NCI-H526 treated with DMSO at 0.1 percent for 48 hours (cell line): ENCODE data around the gene PDSS1.
"Not testable (repeated sequence)": the region's sequence is repeated elsewhere in the genome, so short reads cannot be mapped to it uniquely, and the experiment has no call there.

Experiments used
- DNase-seq: peaks from one replicate; lab custom pipeline; 2025; lab: John Stamatoyannopoulos, UW

Gene PDSS1

GRCh38 chr10:26739071-26739631, 41.6 kb downstream of the PDSS1 start:
- DNase-seq = no peak

- no peak for DNase-seq
These were observed 43.9 kb downstream of the PDSS1 start for GRCh38 chr10:26741368-26741767.

GRCh38 chr10:26743091-26743490, 45.6 kb downstream of the PDSS1 start:
- no peak for DNase-seq

GRCh38 chr10:26743841-26744240, 46.3 kb downstream of the PDSS1 start:
- no peak for DNase-seq

GRCh38 chr10:26746061-26746460, 48.6 kb downstream of the PDSS1 start:
- no peak for DNase-seq

- no peak for DNase-seq
These were observed 58.0 kb downstream of the PDSS1 start for GRCh38 chr10:26755443-26755903.

- no peak for DNase-seq
These were observed 61.5 kb downstream of the PDSS1 start for GRCh38 chr10:26759008-26759407.

GRCh38 chr10:26765549-26765948, 68.0 kb downstream of the PDSS1 start:
- no peak for DNase-seq

GRCh38 chr10:26770069-26770468, 72.6 kb downstream of the PDSS1 start:
- no peak for DNase-seq

GRCh38 chr10:26773633-26774032, 76.1 kb downstream of the PDSS1 start:
- no peak for DNase-seq

GRCh38 chr10:26776258-26776657, 78.8 kb downstream of the PDSS1 start:
- no peak for DNase-seq

GRCh38 chr10:26777686-26778085, 80.2 kb downstream of the PDSS1 start:
- DNase-seq = no peak

GRCh38 chr10:26779176-26779860, 81.8 kb downstream of the PDSS1 start:
- DNase-seq = no peak

GRCh38 chr10:26780106-26780792, 82.7 kb downstream of the PDSS1 start:
- DNase-seq = no peak

GRCh38 chr10:26780793-26781601, 83.5 kb downstream of the PDSS1 start:
- DNase-seq = no peak

GRCh38 chr10:26781797-26782196, 84.3 kb downstream of the PDSS1 start:
- DNase-seq = no peak

- DNase-seq = no peak
These were observed 89.9 kb downstream of the PDSS1 start for GRCh38 chr10:26787362-26787761.

GRCh38 chr10:26789779-26790178, 92.3 kb downstream of the PDSS1 start:
- DNase-seq = not testable (repeated sequence)

GRCh38 chr10:26790221-26790995, 92.9 kb downstream of the PDSS1 start:
- no peak for DNase-seq

GRCh38 chr10:26792758-26793495, 95.4 kb downstream of the PDSS1 start:
- DNase-seq = no peak
